Neural progenitor cell (in vitro differentiated cells): ENCODE measurements around the gene KRT73. TPM values are rescaled to one million over a fixed set of nuclear protein-coding genes. Genes with fewer than 3 reads are reported as not detected.

Experiments used
- DNase-seq: peaks from one replicate; pipeline ENCODE4 v3.0.0-alpha.2; 2016; ENCODE audit warnings: low spot score
- H2AFZ ChIP-seq: fragments of 200-600 bp; sonication (generic); replicated peaks from 2 replicates; pipeline ENCODE4 v1.6.1; 2016; ENCODE audit warnings: antibody characterized with exemption
- H3F3A ChIP-seq: fragments of 200-600 bp; sonication (generic); 2 replicates; pipeline ENCODE4 v1.6.1; 2016; ENCODE audit warnings: antibody characterized with exemption, low read depth
- H3K27ac ChIP-seq: fragments of 200-600 bp; sonication (generic); 2 replicates; pipeline ENCODE4 v1.5.1; 2016; ENCODE audit warnings: mild to moderate bottlenecking
- H3K27me3 ChIP-seq: fragments of 200-600 bp; sonication (generic); 2 replicates; pipeline ENCODE4 v1.6.1; 2016; ENCODE audit warnings: mild to moderate bottlenecking, moderate library complexity
- H3K36me3 ChIP-seq: fragments of 200-600 bp; sonication (generic); 2 replicates; pipeline ENCODE4 v1.5.1; 2016
- H3K4me1 ChIP-seq: fragments of 200-600 bp; sonication (generic); 2 replicates; pipeline ENCODE4 v1.6.1; 2016; ENCODE audit warnings: mixed run types
- H3K4me2 ChIP-seq: fragments of 200-600 bp; sonication (generic); 2 replicates; pipeline ENCODE4 v1.6.1; 2016
- H3K4me3 ChIP-seq: fragments of 200-600 bp; sonication (generic); 2 replicates; pipeline ENCODE4 v1.5.1; 2016
- H3K79me2 ChIP-seq: fragments of 200-600 bp; sonication (generic); 2 replicates; pipeline ENCODE4 v1.6.1; 2016; ENCODE audit warnings: low read depth
- H3K9ac ChIP-seq: fragments of 200-600 bp; sonication (generic); 2 replicates; pipeline ENCODE4 v1.6.1; 2016
- H3K9me3 ChIP-seq: fragments of 200-600 bp; sonication (generic); 2 replicates; pipeline ENCODE4 v1.5.1; 2016; ENCODE audit warnings: low read depth
- H4K20me1 ChIP-seq: fragments of 200-600 bp; sonication (generic); 2 replicates; pipeline ENCODE4 v1.6.1; 2016; ENCODE audit warnings: low read depth
- H3K27ac Mint-ChIP-seq: 3 replicates; pipeline ENCODE4 v1.8.0; 2021; ENCODE audit warnings: mixed read lengths
- H3K27me3 Mint-ChIP-seq: 2 replicates; pipeline ENCODE4 v1.8.0; 2022; ENCODE audit warnings: low read depth, mild to moderate bottlenecking, inconsistent platforms, moderate library complexity, mixed read lengths; ENCODE audit not compliant: insufficient read depth
- H3K36me3 Mint-ChIP-seq: 3 replicates; pipeline ENCODE4 v1.8.0; 2021; ENCODE audit warnings: mixed read lengths
- H3K4me1 Mint-ChIP-seq: 3 replicates; pipeline ENCODE4 v1.8.0; 2021; ENCODE audit warnings: mixed read lengths
- H3K4me3 Mint-ChIP-seq: 3 replicates; pipeline ENCODE4 v1.8.0; 2021; ENCODE audit warnings: mild to moderate bottlenecking, moderate library complexity, mixed read lengths
- H3K9me3 Mint-ChIP-seq: 3 replicates; pipeline ENCODE4 v1.8.0; 2020; ENCODE audit warnings: mixed read lengths
- CTCF ChIP-seq: fragments of 200-600 bp; sonication (generic); IDR thresholded peaks from 2 replicates; pipeline ENCODE4 v1.5.1; 2017; ENCODE audit warnings: antibody characterized with exemption, mild to moderate bottlenecking
- EZH2 ChIP-seq: fragments of 200-600 bp; sonication (generic); IDR thresholded peaks from 2 replicates; pipeline ENCODE4 v1.6.1; 2017; ENCODE audit warnings: antibody characterized with exemption, mild to moderate bottlenecking, moderate library complexity
- EZH2phosphoT487 ChIP-seq: fragments of 200-600 bp; sonication (generic); IDR thresholded peaks from 2 replicates; pipeline ENCODE4 v1.6.1; 2017; ENCODE audit warnings: antibody characterized with exemption
- total RNA-seq: library from RNA; depleted of rRNA; stranded (reverse); fragments of >200 nt; gene quantifications from 2 replicates; pipeline ENCODE4 v1.2.3, GENCODE V29; 2015; ENCODE audit warnings: low replicate concordance

Gene KRT73
- total RNA-seq, 1 donor from 2014 or later, result not detected

GRCh38 chr12:52666471-52666870 lies 48.1 kb upstream of the KRT73 start:
- Histone ChIP-seq H3F3A (no peaks in the 10 kb centered on the region), H3K4me2 (no peak overlapping the region), H3K79me2 (no peaks in the 10 kb centered on the region), H4K20me1 (no peaks in the 10 kb centered on the region), H3K27me3 (no peaks in the 10 kb centered on the region), H3K9ac (no peak overlapping the region), H3K4me1 (no peaks in the 10 kb centered on the region), H3K4me3 (no peak overlapping the region), H2AFZ (no peak overlapping the region), H3K9me3 (no peaks in the 10 kb centered on the region), H3K27ac (no peak overlapping the region), H3K36me3 (no peaks in the 10 kb centered on the region)
- no peak for TF ChIP-seq EZH2phosphoT487
- no peak for TF ChIP-seq EZH2
- no peak for TF ChIP-seq CTCF
- no peak for DNase-seq
- H3K27me3 Mint-ChIP-seq, result peaks cover 2% of the 10 kb centered on the region
- H3K4me3 Mint-ChIP-seq, result no peak overlapping the region
- H3K9me3 Mint-ChIP-seq, result no peaks in the 10 kb centered on the region
- no peak overlapping the region for H3K27ac Mint-ChIP-seq
- H3K36me3 Mint-ChIP-seq, result no peaks in the 10 kb centered on the region
- peaks cover 4% of the 10 kb centered on the region for H3K4me1 Mint-ChIP-seq

- TF ChIP-seq EZH2 (no peak), EZH2phosphoT487 (no peak), CTCF (no peak)
- peaks cover 4% of the 10 kb centered on the region for H3K4me1 Mint-ChIP-seq
Observed at GRCh38 chr12:52663420-52663819, 45.1 kb upstream of the KRT73 start.

GRCh38 chr12:52662918-52663229 lies 44.5 kb upstream of the KRT73 start:
- no peak overlapping the region for H3K4me2 ChIP-seq
- no peak overlapping the region for H2AFZ ChIP-seq
- no peak for DNase-seq
- no peaks in the 10 kb centered on the region for H3K36me3 ChIP-seq
- no peaks in the 10 kb centered on the region for H4K20me1 ChIP-seq
- Mint-ChIP-seq H3K27me3 (peaks cover 3% of the 10 kb centered on the region), H3K27ac (no peak overlapping the region), H3K36me3 (no peaks in the 10 kb centered on the region), H3K9me3 (no peaks in the 10 kb centered on the region), H3K4me3 (no peak overlapping the region), H3K4me1 (peaks cover 4% of the 10 kb centered on the region)
- no peak overlapping the region for H3K9ac ChIP-seq
- no peak overlapping the region for H3K4me3 ChIP-seq
- no peaks in the 10 kb centered on the region for H3K27me3 ChIP-seq
- no peaks in the 10 kb centered on the region for H3F3A ChIP-seq
- TF ChIP-seq EZH2, result no peak
- TF ChIP-seq CTCF, result no peak
- TF ChIP-seq EZH2phosphoT487, result no peak
- no peaks in the 10 kb centered on the region for H3K4me1 ChIP-seq
- H3K9me3 ChIP-seq, result no peaks in the 10 kb centered on the region
- no peak overlapping the region for H3K27ac ChIP-seq
- no peaks in the 10 kb centered on the region for H3K79me2 ChIP-seq

More at GRCh38 chr12:52663420-52663819, 45.1 kb upstream of the KRT73 start:
- no peak for DNase-seq
- no peaks in the 10 kb centered on the region for H3K36me3 Mint-ChIP-seq
- Histone ChIP-seq H3K27me3 (no peaks in the 10 kb centered on the region), H4K20me1 (no peaks in the 10 kb centered on the region), H3K79me2 (no peaks in the 10 kb centered on the region), H2AFZ (no peak overlapping the region), H3K27ac (no peak overlapping the region), H3K4me2 (no peak overlapping the region), H3K4me1 (no peaks in the 10 kb centered on the region), H3K9me3 (no peaks in the 10 kb centered on the region), H3K9ac (no peak overlapping the region), H3K36me3 (no peaks in the 10 kb centered on the region), H3K4me3 (no peak overlapping the region), H3F3A (no peaks in the 10 kb centered on the region)
- no peaks in the 10 kb centered on the region for H3K9me3 Mint-ChIP-seq
- no peak overlapping the region for H3K27ac Mint-ChIP-seq
- no peak overlapping the region for H3K4me3 Mint-ChIP-seq
- peaks cover 3% of the 10 kb centered on the region for H3K27me3 Mint-ChIP-seq
